HG03571 (cell line): Measurements from ENCODE around the gene FKBP8.

ENCODE experiments used
- ATAC-seq: cut with Tn5 transposase; IDR thresholded peaks from one replicate; pipeline ENCODE4 v1.9.1; 2021; ENCODE audit not compliant: unreplicated experiment

FKBP8 gene

GRCh38 chr19:18487576-18488402, 55.6 kb downstream of the FKBP8 start:
- ATAC-seq = no peak

- ATAC-seq = no peak
Observed at GRCh38 chr19:18486746-18487145, 56.6 kb downstream of the FKBP8 start.

- ATAC-seq = no peak
Observed at GRCh38 chr19:18484992-18485391, 58.4 kb downstream of the FKBP8 start.

GRCh38 chr19:18483119-18483890, 60.1 kb downstream of the FKBP8 start:
- ATAC-seq = no peak
